K562 treated with DMSO at 1 percent for 4 hours (cell line): ENCODE results near the gene TPK1. TPM values are rescaled to one million over a fixed set of nuclear protein-coding genes. Genes with fewer than 3 reads are reported as not detected.

ENCODE experiments used
- total RNA-seq: library from RNA; unstranded; fragments of 300-600 nt; gene quantifications from 2 replicates; pipeline ENCODE4 v1.2.3, GENCODE V29; 2022; ENCODE audit not compliant: insufficient read depth

The TPK1 gene
- 2.8 and 7.7 TPM in 2 replicates for total RNA-seq

DNA sequence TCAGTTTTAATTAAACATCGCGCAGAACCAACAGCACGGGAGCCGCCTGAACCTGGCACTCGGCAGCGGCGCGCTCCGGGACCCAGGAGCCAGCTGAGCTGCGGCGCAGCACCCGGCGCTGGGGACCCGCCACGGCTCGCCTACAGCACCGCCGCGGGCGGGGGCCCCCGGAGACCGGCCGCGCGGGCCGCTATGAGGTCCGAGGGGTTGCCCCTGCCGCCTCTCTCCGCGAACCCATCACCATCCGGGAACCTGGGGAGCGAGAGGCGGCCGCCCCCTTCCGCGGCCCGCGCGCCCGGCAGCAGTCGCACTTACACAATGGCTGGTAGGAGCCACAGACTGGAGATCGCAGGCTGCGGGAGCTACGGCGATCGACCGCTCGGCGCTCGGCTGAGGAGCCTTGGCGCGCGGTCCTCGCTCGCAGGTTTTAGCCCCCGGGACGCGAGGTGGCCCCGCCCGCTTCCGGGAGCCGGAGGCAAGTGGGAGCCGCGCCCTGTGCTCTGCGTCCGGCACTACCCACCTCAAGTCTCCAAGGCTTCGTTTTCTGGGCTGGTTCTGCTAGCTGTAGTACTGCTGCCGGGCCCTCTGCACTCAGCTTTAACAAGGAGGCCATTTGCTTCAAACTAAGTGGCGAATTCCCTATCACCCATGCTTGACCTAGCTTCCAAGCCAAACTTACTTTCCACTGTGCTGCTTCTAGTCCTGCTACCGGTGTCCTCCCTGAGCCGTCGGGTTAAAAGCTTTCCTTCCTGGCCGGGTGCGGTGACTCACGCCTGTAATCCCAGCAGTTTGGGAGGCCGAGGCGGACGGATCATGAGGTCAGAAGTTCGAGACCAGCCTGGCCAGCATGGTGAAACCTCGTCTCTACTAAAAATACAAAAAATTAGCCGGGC lies at the start of gene TPK1:
Gene TPK1, minus strand, starts transcription at position 402 of the 893 bp plus-strand sequence. CDS start 451 bp downstream, outside the sequence.

DNA sequence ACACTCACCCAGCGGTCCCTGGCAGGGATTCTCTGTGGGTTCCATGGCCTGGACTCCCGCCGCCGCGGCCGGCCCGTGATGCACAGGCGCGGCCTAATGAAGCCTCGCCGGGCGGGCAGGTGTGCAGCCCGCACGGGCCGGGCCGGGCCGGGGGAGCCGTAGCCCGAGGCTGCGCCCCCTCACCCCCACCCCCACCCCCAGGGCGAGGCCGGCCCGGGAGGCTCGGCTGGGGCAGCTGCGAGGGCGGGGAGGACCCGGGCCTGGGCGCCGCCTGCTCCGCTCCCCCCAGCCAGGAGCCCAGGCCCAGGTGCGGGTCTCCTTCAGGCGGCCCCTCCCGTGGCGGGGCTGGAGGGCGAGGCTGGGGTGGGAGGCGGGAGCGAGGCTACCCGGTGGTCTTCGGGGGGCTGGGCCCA lies 432.2 kb downstream of the TPK1 start, which contains the start of gene NOBOX:
Gene NOBOX, minus strand, starts transcription at position 45 of the 413 bp plus-strand sequence.

